PC-3 (cell line): Measurements from ENCODE around the gene ETNK1. TPM values are rescaled to one million over a fixed set of nuclear protein-coding genes. Genes with fewer than 3 reads are reported as not detected.
A peak's percentile ranks its signal among the peaks of the same experiment; 100 is the strongest.

Experiments
- ATAC-seq: fragments of 200-7000 bp; cut with Tn5 transposase; 2 replicates; pipeline ENCODE4 v1.9.1; 2020; ENCODE audit warnings: mild to moderate bottlenecking, moderate library complexity
- BruUV-seq: library from RNA; stranded (reverse); fragments of 400-500 nt; replicated peaks from 2 replicates; lab custom pipeline; 2021; lab: Mats Ljungman, UMichigan
- CTCF ChIA-PET: fragments of 300-600 bp; sonication (Branson Sonifier 250); formaldehyde crosslinking; loops from one replicate; lab custom pipeline; 2022; ENCODE audit warnings: antibody characterized with exemption; lab: Charles Lee
- POLR2A ChIA-PET: fragments of 300-600 bp; sonication (Branson Sonifier 250); formaldehyde crosslinking; loops from one replicate; lab custom pipeline; 2022; ENCODE audit warnings: antibody characterized with exemption; ENCODE audit not compliant: unreplicated experiment; lab: Charles Lee
- DNase-seq: peaks from one replicate; pipeline ENCODE4 v3.0.0-alpha.2; 2015
- H2AFZ ChIP-seq: fragments of 300-600 bp; sonication (generic); 2 replicates; pipeline ENCODE4 v1.6.0; 2016; ENCODE audit warnings: antibody characterized with exemption, low read length
- H3F3A ChIP-seq: fragments of 300-600 bp; sonication (generic); one replicate; pipeline ENCODE4 v1.6.0; 2017; ENCODE audit warnings: antibody characterized with exemption, low read length, control low read depth, mild to moderate bottlenecking; ENCODE audit not compliant: unreplicated experiment
- H3K27ac ChIP-seq: fragments of 300-600 bp; sonication (generic); 2 replicates; pipeline ENCODE4 v1.5.1; 2016; ENCODE audit warnings: mild to moderate bottlenecking, low read length
- H3K27me3 ChIP-seq: fragments of 300-600 bp; sonication (generic); 2 replicates; pipeline ENCODE4 v1.6.1; 2016; ENCODE audit warnings: low read length, mixed read lengths
- H3K36me3 ChIP-seq: fragments of 300-600 bp; sonication (generic); 2 replicates; pipeline ENCODE4 v1.6.1; 2016; ENCODE audit warnings: low read depth, mixed run types, low read length, mixed read lengths
- H3K4me1 ChIP-seq: fragments of 300-600 bp; sonication (generic); 2 replicates; pipeline ENCODE4 v1.5.1; 2016; ENCODE audit warnings: low read length; ENCODE audit not compliant: insufficient read depth
- H3K4me2 ChIP-seq: fragments of 300-600 bp; sonication (generic); 2 replicates; pipeline ENCODE4 v1.6.0; 2016; ENCODE audit warnings: low read length
- H3K4me3 ChIP-seq: fragments of 300-600 bp; sonication (generic); 2 replicates; pipeline ENCODE4 v1.5.1; 2016; ENCODE audit warnings: mild to moderate bottlenecking, low read length, mixed read lengths
- H3K79me2 ChIP-seq: fragments of 300-600 bp; sonication (generic); 2 replicates; pipeline ENCODE4 v1.6.1; 2017; ENCODE audit warnings: low read length, mixed read lengths
- H3K9ac ChIP-seq: fragments of 300-600 bp; sonication (generic); 2 replicates; pipeline ENCODE4 v1.6.0; 2016; ENCODE audit warnings: mild to moderate bottlenecking, low read length
- H3K9me2 ChIP-seq: fragments of 300-600 bp; sonication (generic); replicated peaks from 2 replicates; pipeline ENCODE4 v1.6.1; 2016; ENCODE audit warnings: mixed run types, low read length, mixed read lengths
- H3K9me3 ChIP-seq: fragments of 300-600 bp; sonication (generic); 2 replicates; pipeline ENCODE4 v1.6.1; 2016; ENCODE audit warnings: low read length, mixed read lengths
- H4K20me1 ChIP-seq: fragments of 300-600 bp; sonication (generic); 2 replicates; pipeline ENCODE4 v1.6.1; 2016; ENCODE audit warnings: low read length, mixed read lengths
- CTCF ChIP-seq: fragments of 300-600 bp; sonication (generic); conservative IDR thresholded peaks from 2 replicates; pipeline ENCODE4 v1.5.1; 2017; ENCODE audit warnings: antibody characterized with exemption, low read depth, mild to moderate bottlenecking, low read length
- EZH2 ChIP-seq: fragments of 300-600 bp; sonication (generic); IDR thresholded peaks from one replicate; pipeline ENCODE4 v1.6.1; 2017; ENCODE audit warnings: antibody characterized with exemption, mild to moderate bottlenecking, low read length; ENCODE audit not compliant: unreplicated experiment
- EZH2phosphoT487 ChIP-seq: fragments of 300-600 bp; sonication (generic); IDR thresholded peaks from 2 replicates; pipeline ENCODE4 v1.6.1; 2018; ENCODE audit warnings: mild to moderate bottlenecking, antibody characterized with exemption, low read length, borderline replicate concordance
- intact Hi-C: fragments of 100-400 bp; cut with micrococcal nuclease; formaldehyde crosslinking; loops from 2 replicates; pipeline ENCODE4 v1.9.0; 2023
- total RNA-seq: library from RNA; depleted of rRNA; stranded (reverse); fragments of >200 nt; gene quantifications from 2 replicates; pipeline ENCODE4 v1.2.3, GENCODE V29; 2014

The ETNK1 gene
- total RNA-seq, 1 experiment from 2014 or later, result 17.8 TPM

GRCh38 chr12:22683131-22683530, 58.2 kb downstream of the ETNK1 start:
- no peaks in the 10 kb centered on the region for H3K27me3 ChIP-seq
- H4K20me1 ChIP-seq, result no peaks in the 10 kb centered on the region
- peaks cover 7% of the 10 kb centered on the region; the same call in 1 of the 2 replicates for H3K4me1 ChIP-seq
- H3K9ac ChIP-seq, result no peak overlapping the region
- H2AFZ ChIP-seq, result no peak overlapping the region
- TF ChIP-seq EZH2, result no peak
- no peak for TF ChIP-seq CTCF
- TF ChIP-seq EZH2phosphoT487, result no peak
- no peaks in the 10 kb centered on the region for H3K9me2 ChIP-seq
- H3K4me3 ChIP-seq, result no peak overlapping the region
- intact Hi-C loops, result no loop called here
- H3K4me2 ChIP-seq, result no peak overlapping the region
- no peak for ATAC-seq
- H3K79me2 ChIP-seq, result no peaks in the 10 kb centered on the region
- POLR2A ChIA-PET, result no interaction called here
- BruUV-seq, result no TSS peak
- CTCF ChIA-PET, result no interaction called here
- peaks cover 4% of the 10 kb centered on the region; the same call in 1 of the 2 replicates for H3K36me3 ChIP-seq
- H3K9me3 ChIP-seq, result no peaks in the 10 kb centered on the region
- no peak for DNase-seq
- no peaks in the 10 kb centered on the region for H3F3A ChIP-seq
- no peak overlapping the region for H3K27ac ChIP-seq

DNA sequence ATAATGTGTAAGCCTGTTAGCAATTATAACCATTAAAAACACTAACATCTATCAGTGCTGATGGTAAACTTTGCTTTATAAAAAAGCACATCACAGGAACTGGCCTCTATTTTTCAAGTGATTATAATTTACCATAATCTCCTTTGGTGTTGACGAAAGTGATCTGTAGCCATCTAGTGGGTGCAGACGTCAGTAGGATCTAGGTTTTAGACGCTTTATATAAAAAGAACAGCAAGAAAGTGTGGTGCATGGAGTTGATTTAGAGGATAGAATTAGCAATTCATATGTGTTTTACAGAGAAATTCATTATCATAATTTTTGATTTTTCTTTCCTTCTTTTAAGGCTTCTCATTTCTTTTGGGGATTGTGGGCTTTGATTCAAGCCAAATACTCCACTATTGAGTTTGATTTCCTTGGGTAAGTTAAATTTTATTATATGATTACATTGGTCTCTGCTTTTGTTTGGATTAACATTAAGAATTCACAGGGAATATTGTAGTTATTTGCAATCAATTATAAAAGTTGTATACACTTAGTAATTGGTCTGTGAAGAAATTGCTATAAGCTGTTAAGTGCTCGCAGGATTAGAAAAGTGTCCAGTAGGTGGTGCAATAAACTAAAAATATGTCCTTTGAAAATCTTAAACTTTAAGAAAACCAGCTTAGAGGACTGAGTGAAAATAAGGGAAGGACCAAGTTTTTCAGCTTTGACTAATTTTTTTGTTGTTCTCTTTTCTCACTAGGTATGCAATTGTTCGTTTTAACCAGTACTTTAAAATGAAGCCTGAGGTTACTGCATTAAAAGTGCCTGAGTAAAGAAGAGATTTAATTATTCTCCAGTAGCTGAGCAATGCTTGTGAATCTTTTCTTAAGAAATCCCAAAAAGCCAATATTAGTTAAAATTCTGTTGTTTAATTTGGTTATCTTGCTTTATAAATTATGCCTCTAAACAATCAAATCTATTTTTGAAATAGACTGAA, 59.5 kb downstream of the ETNK1 start:
- intact Hi-C loops, result no loop called here
- Histone ChIP-seq H3K27me3 (no peaks in the 10 kb centered on the region), H3K4me2 (no peak overlapping the region), H3K79me2 (no peaks in the 10 kb centered on the region), H3K36me3 (no peaks in the 10 kb centered on the region), H3K4me1 (peaks cover 7% of the 10 kb centered on the region; the same call in 1 of the 2 replicates), H4K20me1 (no peaks in the 10 kb centered on the region), H3K9ac (no peak overlapping the region), H3K9me2 (no peaks in the 10 kb centered on the region), H3F3A (no peaks in the 10 kb centered on the region), H3K4me3 (no peak overlapping the region), H2AFZ (no peak overlapping the region), H3K27ac (no peak overlapping the region), H3K9me3 (no peaks in the 10 kb centered on the region)
- ChIA-PET CTCF (interaction anchor here (0.6 kb wide), 2 partner anchors 23 to 35 kb away, joined by 6 to 7 read pairs; no protein-coding TSS in a partner anchor), POLR2A (no interaction called here)
- TF ChIP-seq CTCF (peak; percentile 68), EZH2phosphoT487 (no peak), EZH2 (no peak)
- ATAC-seq (peak; percentile 45), DNase-seq (peak; percentile 54)
- no TSS peak for BruUV-seq

GRCh38 chr12:22686193-22686592, 61.2 kb downstream of the ETNK1 start:
- CTCF ChIA-PET, result no interaction called here
- no peaks in the 10 kb centered on the region for H3K27me3 ChIP-seq
- H3K79me2 ChIP-seq, result no peaks in the 10 kb centered on the region
- peaks cover 7% of the 10 kb centered on the region; the same call in 1 of the 2 replicates for H3K4me1 ChIP-seq
- intact Hi-C loops, result no loop called here
- H3K9me3 ChIP-seq, result no peaks in the 10 kb centered on the region
- TF ChIP-seq EZH2phosphoT487 (no peak), CTCF (no peak), EZH2 (no peak)
- no peak overlapping the region for H3K4me2 ChIP-seq
- no peaks in the 10 kb centered on the region for H4K20me1 ChIP-seq
- no TSS peak for BruUV-seq
- no peak for ATAC-seq
- POLR2A ChIA-PET, result no interaction called here
- no peaks in the 10 kb centered on the region for H3K9me2 ChIP-seq
- H3K4me3 ChIP-seq, result no peak overlapping the region
- no peak overlapping the region for H3K27ac ChIP-seq
- no peaks in the 10 kb centered on the region for H3K36me3 ChIP-seq
- H3F3A ChIP-seq, result no peaks in the 10 kb centered on the region
- H2AFZ ChIP-seq, result no peak overlapping the region
- no peak for DNase-seq
- H3K9ac ChIP-seq, result no peak overlapping the region
